HepG2 (cell line): ENCODE results near the gene RBBP8NL. TPM values are rescaled to one million over a fixed set of nuclear protein-coding genes. Genes with fewer than 3 reads are reported as not detected.

Experiments used
- ASH2L ChIP-seq: fragments of 300-600, 200-600 bp; sonication (generic); IDR thresholded peaks from 2 replicates; pipeline ENCODE4 v1.7.0; 2017; ENCODE audit warnings: low read depth, mild to moderate bottlenecking, moderate library complexity, mixed read lengths, low read length; ENCODE audit not compliant: insufficient read length
- EP300 ChIP-seq, 3 experiments: sonication (generic) in 1 of 3; formaldehyde crosslinking in 1 of 3; IDR thresholded peaks; 2 replicates each; pipeline versions ENCODE4 v1.5.1 to v1.6.1; 2011 to 2020; ENCODE audit warnings: low read depth in 2 of 3, low read length in 2 of 3, borderline replicate concordance in 1 of 3, improper control_type of control experiment in 1 of 3, mild to moderate bottlenecking in 1 of 3, missing genetic modification reagents in 1 of 3, moderate library complexity in 1 of 3
- FOXJ3 ChIP-seq: sonication (generic); formaldehyde crosslinking; IDR thresholded peaks from 2 replicates; pipeline ENCODE4 v1.4.0; 2020; ENCODE audit warnings: missing genetic modification reagents, mild to moderate bottlenecking, borderline replicate concordance
- HDAC6 ChIP-seq: fragments of 200-600 bp; sonication (generic); IDR thresholded peaks from 2 replicates; pipeline ENCODE4 v1.7.0; 2017; ENCODE audit warnings: mild to moderate bottlenecking, antibody characterized with exemption, low read length, low read depth
- MATR3 ChIP-seq: sonication (generic); formaldehyde crosslinking; IDR thresholded peaks from 2 replicates; pipeline ENCODE4 v1.4.0; 2020; ENCODE audit warnings: missing genetic modification reagents
- MBNL3 ChIP-seq: fragments of 250-450 bp; sonication (Bioruptor Pico); conservative IDR thresholded peaks from 2 replicates; pipeline ENCODE4 v1.8.0; 2022; ENCODE audit warnings: mild to moderate bottlenecking, inconsistent platforms
- MED8 ChIP-seq: sonication (generic); formaldehyde crosslinking; IDR thresholded peaks from 2 replicates; pipeline ENCODE4 v1.8.1; 2023; ENCODE audit warnings: mild to moderate bottlenecking, missing genetic modification reagents; ENCODE audit not compliant: insufficient replicate concordance
- NR2F2 ChIP-seq: IDR thresholded peaks from 2 replicates; pipeline ENCODE4 v1.6.1; 2012; ENCODE audit warnings: low read depth, inconsistent platforms, borderline replicate concordance
- RFXANK ChIP-seq: IDR thresholded peaks from 2 replicates; pipeline ENCODE4 v1.6.1; 2016
- TCF7L2 ChIP-seq: IDR thresholded peaks from 2 replicates; pipeline ENCODE4 v1.6.1; 2011; ENCODE audit warnings: mild to moderate bottlenecking, low read depth, low read length, moderate library complexity
- ZNF260 ChIP-seq: sonication (generic); formaldehyde crosslinking; IDR thresholded peaks from 2 replicates; pipeline ENCODE4 v1.4.0; 2020; ENCODE audit warnings: missing genetic modification reagents, low read depth, mild to moderate bottlenecking, borderline replicate concordance
- ZNF674 ChIP-seq: sonication (generic); formaldehyde crosslinking; IDR thresholded peaks from 2 replicates; pipeline ENCODE4 v1.5.0; 2020; ENCODE audit warnings: low read depth, mild to moderate bottlenecking, missing genetic modification reagents
- ZNF839 ChIP-seq: sonication (generic); formaldehyde crosslinking; IDR thresholded peaks from 2 replicates; pipeline ENCODE4 v1.4.0; 2020; ENCODE audit warnings: missing genetic modification reagents, mild to moderate bottlenecking, borderline replicate concordance
- polyA plus RNA-seq, 8 experiments: library from polyadenylated mRNA; depleted of rRNA in 3 of 8; stranded (reverse) in 7 of 8; unstranded in 1 of 8; fragments of >200 nt; fragmentation: Illumina TruSeq in 4 of 8; extraction: Trizol in 4 of 8; gene quantifications; 2 replicates each; pipeline versions ENCODE4 v1.2.1 to v1.2.3, GENCODE V29; 2011 to 2016; ENCODE audit warnings: low read depth in 4 of 8, missing spikeins in 1 of 8, mixed read lengths in 1 of 8; ENCODE audit not compliant: insufficient read depth in 1 of 8
- total RNA-seq, 5 experiments: library from RNA; depleted of rRNA; stranded (reverse); fragments of >200 nt; fragmentation: Illumina TruSeq; extraction: Trizol; gene quantifications; 2 replicates each; pipeline ENCODE4 v1.2.3, GENCODE V29; 2016; ENCODE audit warnings: low read depth in 1 of 5
- TF ChIP-seq, protein P1 (sequence below): sonication (generic); formaldehyde crosslinking; IDR thresholded peaks from 2 replicates; pipeline ENCODE4 v1.4.0; 2020; ENCODE audit warnings: mild to moderate bottlenecking, missing genetic modification reagents
- TF ChIP-seq, protein P2 (sequence below): IDR thresholded peaks from 2 replicates; pipeline ENCODE4 v1.6.1; 2012; ENCODE audit warnings: low read length, improper control_type of control experiment
- TF ChIP-seq, protein P3 (sequence below): sonication (generic); formaldehyde crosslinking; IDR thresholded peaks from 2 replicates; pipeline ENCODE4 v1.5.0; 2020; ENCODE audit warnings: mild to moderate bottlenecking, missing genetic modification reagents

The RBBP8NL gene
- total and polyA plus RNA-seq, 2 of the 13 experiments (the other 11 are each of a cell fraction or from before 2014, with no cell fraction given) = 0.69 to 0.86 TPM

DNA sequence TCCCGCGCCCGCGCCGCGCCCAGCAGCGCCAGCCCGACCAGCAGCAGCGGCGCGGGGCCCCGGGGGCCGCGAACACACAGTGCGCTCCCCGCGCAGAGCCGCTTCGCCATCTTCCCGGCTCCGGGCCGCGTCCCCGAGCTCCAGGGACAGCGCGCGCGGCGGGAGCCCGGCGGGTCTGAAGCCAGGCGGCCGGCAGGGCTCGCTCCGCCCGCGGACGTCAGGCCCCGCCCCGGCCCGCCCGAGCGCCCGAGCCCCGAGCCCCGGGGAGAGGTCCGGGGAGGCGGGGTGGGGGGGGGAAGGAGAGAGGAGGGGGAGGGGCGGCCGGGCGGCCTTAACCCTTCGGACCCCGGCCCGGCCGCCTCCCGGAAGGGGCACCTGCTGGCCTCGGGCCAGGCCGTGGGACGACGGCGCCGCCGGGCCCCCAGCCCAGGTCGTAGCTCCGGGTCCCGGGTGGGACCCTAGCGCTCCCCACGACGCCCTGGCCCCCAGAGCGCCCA, 60.2 kb downstream of the RBBP8NL start, which contains the start of gene LAMA5 (continued):
- TF ChIP-seq, protein P1, sequence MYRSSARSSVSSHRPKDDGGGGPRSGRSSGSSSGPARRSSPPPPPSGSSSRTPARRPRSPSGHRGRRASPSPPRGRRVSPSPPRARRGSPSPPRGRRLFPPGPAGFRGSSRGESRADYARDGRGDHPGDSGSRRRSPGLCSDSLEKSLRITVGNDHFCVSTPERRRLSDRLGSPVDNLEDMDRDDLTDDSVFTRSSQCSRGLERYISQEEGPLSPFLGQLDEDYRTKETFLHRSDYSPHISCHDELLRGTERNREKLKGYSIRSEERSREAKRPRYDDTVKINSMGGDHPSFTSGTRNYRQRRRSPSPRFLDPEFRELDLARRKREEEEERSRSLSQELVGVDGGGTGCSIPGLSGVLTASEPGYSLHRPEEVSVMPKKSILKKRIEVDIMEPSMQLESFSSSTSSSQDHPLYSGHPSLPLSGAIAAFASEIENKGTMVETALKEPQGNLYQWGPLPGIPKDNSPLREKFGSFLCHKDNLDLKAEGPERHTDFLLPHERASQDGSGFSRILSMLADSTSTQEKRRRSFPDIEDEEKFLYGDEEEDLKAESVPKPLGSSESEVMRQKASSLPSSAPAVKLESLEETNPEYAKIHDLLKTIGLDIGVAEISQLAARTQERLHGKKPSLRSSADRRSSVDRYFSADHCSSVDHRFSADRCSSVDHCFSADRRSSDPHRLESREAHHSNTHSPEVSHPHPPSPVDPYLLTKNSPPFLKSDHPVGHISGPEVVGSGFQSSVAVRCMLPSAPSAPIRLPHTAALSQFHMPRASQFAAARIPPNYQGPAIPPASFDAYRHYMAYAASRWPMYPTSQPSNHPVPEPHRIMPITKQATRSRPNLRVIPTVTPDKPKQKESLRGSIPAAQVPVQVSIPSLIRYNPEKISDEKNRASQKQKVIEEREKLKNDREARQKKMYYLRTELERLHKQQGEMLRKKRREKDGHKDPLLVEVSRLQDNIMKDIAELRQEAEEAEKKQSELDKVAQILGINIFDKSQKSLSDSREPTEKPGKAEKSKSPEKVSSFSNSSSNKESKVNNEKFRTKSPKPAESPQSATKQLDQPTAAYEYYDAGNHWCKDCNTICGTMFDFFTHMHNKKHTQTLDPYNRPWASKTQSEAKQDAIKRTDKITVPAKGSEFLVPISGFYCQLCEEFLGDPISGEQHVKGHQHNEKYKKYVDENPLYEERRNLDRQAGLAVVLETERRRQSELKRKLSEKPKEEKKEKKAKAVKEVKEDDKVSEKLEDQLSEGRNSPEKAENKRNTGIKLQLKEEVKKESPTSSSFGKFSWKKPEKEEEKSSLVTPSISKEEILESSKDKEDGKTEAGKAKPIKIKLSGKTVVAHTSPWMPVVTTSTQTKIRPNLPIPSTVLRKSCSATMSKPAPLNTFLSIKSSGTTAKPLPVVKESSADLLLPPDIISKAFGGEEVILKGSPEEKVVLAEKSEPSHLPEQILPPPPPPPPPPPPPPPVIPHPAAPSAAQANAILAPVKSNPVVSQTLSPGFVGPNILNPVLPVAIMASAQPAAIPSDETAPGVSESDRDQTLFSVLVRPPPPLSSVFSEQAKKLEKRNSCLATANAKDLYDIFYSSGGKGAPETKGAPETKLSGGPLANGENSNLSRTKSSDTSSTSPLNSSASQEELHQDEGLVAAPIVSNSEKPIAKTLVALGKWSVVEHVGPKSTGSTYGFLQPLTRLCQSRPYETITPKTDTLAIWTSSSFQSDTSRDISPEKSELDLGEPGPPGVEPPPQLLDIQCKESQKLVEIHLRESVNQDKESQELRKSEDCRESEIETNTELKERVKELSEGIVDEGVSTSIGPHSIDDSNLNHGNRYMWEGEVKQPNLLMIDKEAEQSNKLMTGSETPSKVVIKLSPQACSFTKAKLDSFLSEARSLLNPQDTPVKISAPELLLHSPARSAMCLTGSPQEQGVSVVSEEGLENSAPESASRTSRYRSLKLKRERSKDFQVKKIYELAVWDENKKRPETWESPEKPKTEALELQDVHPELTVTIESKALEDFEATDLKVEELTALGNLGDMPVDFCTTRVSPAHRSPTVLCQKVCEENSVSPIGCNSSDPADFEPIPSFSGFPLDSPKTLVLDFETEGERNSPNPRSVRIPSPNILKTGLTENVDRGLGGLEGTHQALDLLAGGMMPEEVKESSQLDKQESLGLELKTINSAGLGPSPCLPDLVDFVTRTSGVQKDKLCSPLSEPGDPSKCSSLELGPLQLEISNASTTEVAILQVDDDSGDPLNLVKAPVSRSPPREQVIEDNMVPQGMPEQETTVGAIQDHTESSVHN (CRISPR knock-in tag) = no peak
- TF ChIP-seq FOXJ3 (no peak), HDAC6 (no peak), ASH2L (no peak), ZNF260 (no peak), MATR3 (CRISPR knock-in tag) (no peak), TCF7L2 (no peak), RFXANK (CRISPR knock-in tag) (no peak), MED8 (CRISPR knock-in tag) (no peak), ZNF674 (CRISPR knock-in tag) (no peak), MBNL3 (no peak), EP300 (IDR thresholded peaks at IDR 0.05; ENCODE audit: low read depth in 2 of 2, low read length in 2 of 2) (no peak), EP300 (CRISPR knock-in tag; IDR thresholded peaks at IDR 0.05; ENCODE audit: borderline replicate concordance) (no peak), ZNF839 (CRISPR knock-in tag) (no peak), NR2F2 (no peak; the same call in 1 of the 2 replicates)
- TF ChIP-seq, protein P2, sequence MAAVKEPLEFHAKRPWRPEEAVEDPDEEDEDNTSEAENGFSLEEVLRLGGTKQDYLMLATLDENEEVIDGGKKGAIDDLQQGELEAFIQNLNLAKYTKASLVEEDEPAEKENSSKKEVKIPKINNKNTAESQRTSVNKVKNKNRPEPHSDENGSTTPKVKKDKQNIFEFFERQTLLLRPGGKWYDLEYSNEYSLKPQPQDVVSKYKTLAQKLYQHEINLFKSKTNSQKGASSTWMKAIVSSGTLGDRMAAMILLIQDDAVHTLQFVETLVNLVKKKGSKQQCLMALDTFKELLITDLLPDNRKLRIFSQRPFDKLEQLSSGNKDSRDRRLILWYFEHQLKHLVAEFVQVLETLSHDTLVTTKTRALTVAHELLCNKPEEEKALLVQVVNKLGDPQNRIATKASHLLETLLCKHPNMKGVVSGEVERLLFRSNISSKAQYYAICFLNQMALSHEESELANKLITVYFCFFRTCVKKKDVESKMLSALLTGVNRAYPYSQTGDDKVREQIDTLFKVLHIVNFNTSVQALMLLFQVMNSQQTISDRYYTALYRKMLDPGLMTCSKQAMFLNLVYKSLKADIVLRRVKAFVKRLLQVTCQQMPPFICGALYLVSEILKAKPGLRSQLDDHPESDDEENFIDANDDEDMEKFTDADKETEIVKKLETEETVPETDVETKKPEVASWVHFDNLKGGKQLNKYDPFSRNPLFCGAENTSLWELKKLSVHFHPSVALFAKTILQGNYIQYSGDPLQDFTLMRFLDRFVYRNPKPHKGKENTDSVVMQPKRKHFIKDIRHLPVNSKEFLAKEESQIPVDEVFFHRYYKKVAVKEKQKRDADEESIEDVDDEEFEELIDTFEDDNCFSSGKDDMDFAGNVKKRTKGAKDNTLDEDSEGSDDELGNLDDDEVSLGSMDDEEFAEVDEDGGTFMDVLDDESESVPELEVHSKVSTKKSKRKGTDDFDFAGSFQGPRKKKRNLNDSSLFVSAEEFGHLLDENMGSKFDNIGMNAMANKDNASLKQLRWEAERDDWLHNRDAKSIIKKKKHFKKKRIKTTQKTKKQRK = no peak
- TF ChIP-seq, protein P3, sequence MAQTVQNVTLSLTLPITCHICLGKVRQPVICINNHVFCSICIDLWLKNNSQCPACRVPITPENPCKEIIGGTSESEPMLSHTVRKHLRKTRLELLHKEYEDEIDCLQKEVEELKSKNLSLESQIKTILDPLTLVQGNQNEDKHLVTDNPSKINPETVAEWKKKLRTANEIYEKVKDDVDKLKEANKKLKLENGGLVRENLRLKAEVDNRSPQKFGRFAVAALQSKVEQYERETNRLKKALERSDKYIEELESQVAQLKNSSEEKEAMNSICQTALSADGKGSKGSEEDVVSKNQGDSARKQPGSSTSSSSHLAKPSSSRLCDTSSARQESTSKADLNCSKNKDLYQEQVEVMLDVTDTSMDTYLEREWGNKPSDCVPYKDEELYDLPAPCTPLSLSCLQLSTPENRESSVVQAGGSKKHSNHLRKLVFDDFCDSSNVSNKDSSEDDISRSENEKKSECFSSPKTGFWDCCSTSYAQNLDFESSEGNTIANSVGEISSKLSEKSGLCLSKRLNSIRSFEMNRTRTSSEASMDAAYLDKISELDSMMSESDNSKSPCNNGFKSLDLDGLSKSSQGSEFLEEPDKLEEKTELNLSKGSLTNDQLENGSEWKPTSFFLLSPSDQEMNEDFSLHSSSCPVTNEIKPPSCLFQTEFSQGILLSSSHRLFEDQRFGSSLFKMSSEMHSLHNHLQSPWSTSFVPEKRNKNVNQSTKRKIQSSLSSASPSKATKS (CRISPR knock-in tag) = no peak
